HepG2 (cell line): ENCODE results near the gene HTR6. TPM values are rescaled to one million over a fixed set of nuclear protein-coding genes. Genes with fewer than 3 reads are reported as not detected.

Experiments used
- CBX5 ChIP-seq: sonication (generic); formaldehyde crosslinking; IDR thresholded peaks from 2 replicates; pipeline ENCODE4 v1.4.0; 2020; ENCODE audit warnings: missing genetic modification reagents, borderline replicate concordance
- CHD4 ChIP-seq: fragments of 200-600 bp; sonication (generic); IDR thresholded peaks from 2 replicates; pipeline ENCODE4 v1.7.0; 2017; ENCODE audit warnings: mild to moderate bottlenecking, low read length, borderline replicate concordance
- CREBL2 ChIP-seq: sonication (generic); formaldehyde crosslinking; IDR thresholded peaks from 2 replicates; pipeline ENCODE4 v1.8.1; 2023; ENCODE audit warnings: missing genetic modification reagents, mild to moderate bottlenecking, borderline replicate concordance
- ELK4 ChIP-seq: sonication (generic); formaldehyde crosslinking; IDR thresholded peaks from 2 replicates; pipeline ENCODE4 v1.9.0; 2021; ENCODE audit warnings: missing genetic modification reagents, borderline replicate concordance
- HOMEZ ChIP-seq: IDR thresholded peaks from 2 replicates; pipeline ENCODE4 v1.6.1; 2016; ENCODE audit warnings: low read depth
- HOXA7 ChIP-seq: sonication (generic); formaldehyde crosslinking; IDR thresholded peaks from 2 replicates; pipeline ENCODE4 v1.8.1; 2022; ENCODE audit warnings: mild to moderate bottlenecking, missing genetic modification reagents, moderate library complexity
- NFATC3 ChIP-seq: sonication (generic); formaldehyde crosslinking; IDR thresholded peaks from 2 replicates; pipeline ENCODE4 v1.5.1; 2020; ENCODE audit warnings: mild to moderate bottlenecking, missing genetic modification reagents
- NFE2 ChIP-seq: sonication (generic); formaldehyde crosslinking; IDR thresholded peaks from 2 replicates; pipeline ENCODE4 v1.4.0; 2020; ENCODE audit warnings: missing genetic modification reagents
- NR2F6 ChIP-seq, 2 experiments: IDR thresholded peaks; 2 replicates each; pipeline ENCODE4 v1.6.1; 2016; ENCODE audit warnings: antibody characterized with exemption in 1 of 2, mild to moderate bottlenecking in 1 of 2
- SMARCE1 ChIP-seq: fragments of 450-650 bp; IDR thresholded peaks from 2 replicates; pipeline ENCODE4 v1.6.1; 2017; ENCODE audit warnings: borderline replicate concordance
- THRA ChIP-seq: sonication (generic); formaldehyde crosslinking; IDR thresholded peaks from 2 replicates; pipeline ENCODE4 v1.4.0; 2020; ENCODE audit warnings: missing genetic modification reagents, borderline replicate concordance
- ZFAT ChIP-seq: sonication (generic); formaldehyde crosslinking; conservative IDR thresholded peaks from 2 replicates; pipeline ENCODE4 v1.8.1; 2023; ENCODE audit warnings: missing genetic modification reagents, inconsistent platforms
- ZFP90 ChIP-seq: sonication (generic); formaldehyde crosslinking; IDR thresholded peaks from 2 replicates; pipeline ENCODE4 v1.8.0; 2022; ENCODE audit warnings: missing genetic modification reagents, mild to moderate bottlenecking, inconsistent platforms, borderline replicate concordance
- ZNF225 ChIP-seq: sonication (generic); formaldehyde crosslinking; IDR thresholded peaks from 2 replicates; pipeline ENCODE4 v1.4.0; 2020; ENCODE audit warnings: mild to moderate bottlenecking, missing genetic modification reagents
- ZNF281 ChIP-seq: sonication (generic); formaldehyde crosslinking; IDR thresholded peaks from 2 replicates; pipeline ENCODE4 v1.4.0; 2020; ENCODE audit warnings: missing genetic modification reagents, borderline replicate concordance
- ZNF350 ChIP-seq: sonication (generic); formaldehyde crosslinking; IDR thresholded peaks from 2 replicates; pipeline ENCODE4 v1.4.0; 2020; ENCODE audit warnings: mild to moderate bottlenecking, low read depth, missing genetic modification reagents, borderline replicate concordance
- ZNF501 ChIP-seq: sonication (generic); formaldehyde crosslinking; IDR thresholded peaks from 2 replicates; pipeline ENCODE4 v1.5.1; 2020; ENCODE audit warnings: mild to moderate bottlenecking, moderate library complexity, missing genetic modification reagents
- ZNF672 ChIP-seq: sonication (generic); formaldehyde crosslinking; IDR thresholded peaks from 2 replicates; pipeline ENCODE4 v1.8.1; 2022; ENCODE audit warnings: missing genetic modification reagents
- polyA plus RNA-seq, 8 experiments: library from polyadenylated mRNA; depleted of rRNA in 3 of 8; stranded (reverse) in 7 of 8; unstranded in 1 of 8; fragments of >200 nt; fragmentation: Illumina TruSeq in 4 of 8; extraction: Trizol in 4 of 8; gene quantifications; 2 replicates each; pipeline versions ENCODE4 v1.2.1 to v1.2.3, GENCODE V29; 2011 to 2016; ENCODE audit warnings: low read depth in 4 of 8, missing spikeins in 1 of 8, mixed read lengths in 1 of 8; ENCODE audit not compliant: insufficient read depth in 1 of 8
- total RNA-seq, 5 experiments: library from RNA; depleted of rRNA; stranded (reverse); fragments of >200 nt; fragmentation: Illumina TruSeq; extraction: Trizol; gene quantifications; 2 replicates each; pipeline ENCODE4 v1.2.3, GENCODE V29; 2016; ENCODE audit warnings: low read depth in 1 of 5

The HTR6 gene
- total and polyA plus RNA-seq, 2 of the 13 experiments (the other 11 are each of a cell fraction or from before 2014, with no cell fraction given): 0.04 TPM; not detected in 1

GRCh38 chr1:19619697-19620384 is 44.8 kb upstream of the HTR6 start (continued):
- TF ChIP-seq HOMEZ (CRISPR knock-in tag): peak; percentile 42; the same call in 1 of the 2 replicates
- no peak for TF ChIP-seq HOXA7 (CRISPR knock-in tag)
- TF ChIP-seq ZNF501 (CRISPR knock-in tag): no peak
- peak; percentile 56; the same call in 1 of the 2 replicates for TF ChIP-seq THRA
- TF ChIP-seq ZNF225 (CRISPR knock-in tag): no peak
- peak; percentile 84 for TF ChIP-seq NR2F6 (IDR thresholded peaks at IDR 0.05)
- peak; percentile 83 for TF ChIP-seq NR2F6 (CRISPR knock-in tag; IDR thresholded peaks at IDR 0.05)
- TF ChIP-seq NFE2 (CRISPR knock-in tag): no peak
- TF ChIP-seq CBX5 (CRISPR knock-in tag): no peak
- no peak for TF ChIP-seq CREBL2 (CRISPR knock-in tag)
- TF ChIP-seq ZNF672 (CRISPR knock-in tag): no peak
- TF ChIP-seq ELK4: no peak
- TF ChIP-seq ZFP90: peak; percentile 76; the same call in 1 of the 2 replicates
- no peak for TF ChIP-seq ZFAT (CRISPR knock-in tag)
- peak; percentile 96 for TF ChIP-seq ZNF281 (CRISPR knock-in tag)
- no peak for TF ChIP-seq SMARCE1
- TF ChIP-seq CHD4: 0 out of 2 replicates have a peak, but pooled peaks have one; percentile 15
- no peak for TF ChIP-seq NFATC3 (CRISPR knock-in tag)
- no peak for TF ChIP-seq ZNF350 (CRISPR knock-in tag)
